ENCODE results near the gene CCDC6.

Gene CCDC6

DNA sequence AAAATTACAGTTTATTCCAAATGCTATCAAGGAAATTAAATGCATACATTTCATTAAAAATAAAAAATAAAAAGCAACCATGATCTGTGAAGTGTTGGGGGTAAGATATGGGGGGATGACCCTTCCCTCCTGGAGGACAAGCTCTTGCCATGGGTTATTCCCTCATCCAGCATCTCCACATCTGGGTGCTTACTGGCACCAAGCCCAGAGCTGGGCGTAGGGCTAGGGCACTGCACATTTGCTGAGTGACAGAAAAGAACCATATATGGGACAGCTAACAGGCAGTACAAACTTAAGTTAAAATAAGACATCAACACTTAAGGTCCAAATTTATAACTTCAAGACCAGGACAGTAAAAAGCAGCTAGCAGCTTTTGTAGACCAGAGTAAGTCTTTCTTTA is 10.2 kb downstream of the CCDC6 start:
- Histone ChIP-seq H3K27me3 (ENCODE audit: low read length) (no peaks in the 10 kb centered on the region), H3K9me3 (ENCODE audit: insufficient read depth, low read length) (no peaks in the 10 kb centered on the region), H3K9ac (ENCODE audit: low read length) (no peak overlapping the region), H3K36me3 (ENCODE audit: low read length) (no peaks in the 10 kb centered on the region), H4K20me1 (ENCODE audit: low read depth, low read length) (peaks cover 27% of the 10 kb centered on the region; the same call in 1 of the 2 replicates), H2AFZ (ENCODE audit: low read depth, low read length, severe bottlenecking) (no peak overlapping the region), H3K4me3 (ENCODE audit: insufficient read depth, low read length, poor library complexity, severe bottlenecking) (no peak overlapping the region), H3K4me2 (ENCODE audit: low read depth, low read length, poor library complexity, severe bottlenecking) (no peak overlapping the region), H3K9me2 (replicated peaks; ENCODE audit: insufficient read depth, low read length) (no peaks in the 10 kb centered on the region), H3K79me2 (ENCODE audit: insufficient read depth, low read length) (peaks cover 100% of the 10 kb centered on the region), H3K27ac (ENCODE audit: low read depth, low read length) (no peak overlapping the region), H3F3A (ENCODE audit: insufficient read depth) (no peaks in the 10 kb centered on the region)
- no peak for TF ChIP-seq EZH2phosphoT487 (conservative IDR thresholded peaks at IDR 0.05; ENCODE audit: low read length)
- TF ChIP-seq, protein P1, sequence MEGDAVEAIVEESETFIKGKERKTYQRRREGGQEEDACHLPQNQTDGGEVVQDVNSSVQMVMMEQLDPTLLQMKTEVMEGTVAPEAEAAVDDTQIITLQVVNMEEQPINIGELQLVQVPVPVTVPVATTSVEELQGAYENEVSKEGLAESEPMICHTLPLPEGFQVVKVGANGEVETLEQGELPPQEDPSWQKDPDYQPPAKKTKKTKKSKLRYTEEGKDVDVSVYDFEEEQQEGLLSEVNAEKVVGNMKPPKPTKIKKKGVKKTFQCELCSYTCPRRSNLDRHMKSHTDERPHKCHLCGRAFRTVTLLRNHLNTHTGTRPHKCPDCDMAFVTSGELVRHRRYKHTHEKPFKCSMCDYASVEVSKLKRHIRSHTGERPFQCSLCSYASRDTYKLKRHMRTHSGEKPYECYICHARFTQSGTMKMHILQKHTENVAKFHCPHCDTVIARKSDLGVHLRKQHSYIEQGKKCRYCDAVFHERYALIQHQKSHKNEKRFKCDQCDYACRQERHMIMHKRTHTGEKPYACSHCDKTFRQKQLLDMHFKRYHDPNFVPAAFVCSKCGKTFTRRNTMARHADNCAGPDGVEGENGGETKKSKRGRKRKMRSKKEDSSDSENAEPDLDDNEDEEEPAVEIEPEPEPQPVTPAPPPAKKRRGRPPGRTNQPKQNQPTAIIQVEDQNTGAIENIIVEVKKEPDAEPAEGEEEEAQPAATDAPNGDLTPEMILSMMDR (IDR thresholded peaks at IDR 0.05; ENCODE audit: insufficient read depth, low read length, poor library complexity, severe bottlenecking): no peak

DNA sequence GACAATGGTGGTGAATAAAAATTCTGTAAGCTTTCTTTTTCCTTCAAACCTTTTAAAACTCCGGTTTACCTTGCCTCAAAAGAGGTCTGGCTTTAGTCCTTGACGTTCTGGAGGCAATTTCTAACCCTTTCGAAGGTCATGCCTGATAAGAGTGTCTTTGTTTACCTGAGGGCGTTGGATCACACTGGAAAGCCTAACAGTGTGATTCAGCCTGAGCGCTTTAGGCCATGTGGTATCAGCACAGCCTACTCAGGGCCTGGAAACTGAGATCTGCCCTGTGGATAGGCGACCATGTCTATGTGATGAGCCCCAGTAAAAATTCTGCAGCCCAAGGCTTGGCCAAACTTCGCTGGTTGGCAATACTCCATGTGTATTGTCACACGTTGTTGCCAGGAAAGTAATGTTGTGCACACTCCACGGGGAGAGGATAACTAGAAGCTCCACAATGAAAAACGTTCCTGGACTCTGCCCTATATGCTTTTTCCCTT is 10.7 kb downstream of the CCDC6 start:
- H3K4me2 ChIP-seq (ENCODE audit: low read depth, low read length, poor library complexity, severe bottlenecking): no peak overlapping the region
- no peaks in the 10 kb centered on the region for H3K9me2 ChIP-seq (replicated peaks; ENCODE audit: insufficient read depth, low read length)
- H4K20me1 ChIP-seq (ENCODE audit: low read depth, low read length): peaks cover 28% of the 10 kb centered on the region; the same call in 1 of the 2 replicates
- no peaks in the 10 kb centered on the region for H3F3A ChIP-seq (ENCODE audit: insufficient read depth)
- H3K27me3 ChIP-seq (ENCODE audit: low read length): no peaks in the 10 kb centered on the region
- H3K79me2 ChIP-seq (ENCODE audit: insufficient read depth, low read length): peaks cover 100% of the 10 kb centered on the region
- no peak for TF ChIP-seq EZH2phosphoT487 (conservative IDR thresholded peaks at IDR 0.05; ENCODE audit: low read length)
- TF ChIP-seq, protein P1 (IDR thresholded peaks at IDR 0.05; ENCODE audit: insufficient read depth, low read length, poor library complexity, severe bottlenecking): no peak
- no peak overlapping the region for H3K9ac ChIP-seq (ENCODE audit: low read length)
- H3K36me3 ChIP-seq (ENCODE audit: low read length): no peaks in the 10 kb centered on the region
- no peak overlapping the region for H3K27ac ChIP-seq (ENCODE audit: low read depth, low read length)
- no peak overlapping the region for H2AFZ ChIP-seq (ENCODE audit: low read depth, low read length, severe bottlenecking)
- H3K4me3 ChIP-seq (ENCODE audit: insufficient read depth, low read length, poor library complexity, severe bottlenecking): no peak overlapping the region
- H3K9me3 ChIP-seq (ENCODE audit: insufficient read depth, low read length): no peaks in the 10 kb centered on the region

DNA sequence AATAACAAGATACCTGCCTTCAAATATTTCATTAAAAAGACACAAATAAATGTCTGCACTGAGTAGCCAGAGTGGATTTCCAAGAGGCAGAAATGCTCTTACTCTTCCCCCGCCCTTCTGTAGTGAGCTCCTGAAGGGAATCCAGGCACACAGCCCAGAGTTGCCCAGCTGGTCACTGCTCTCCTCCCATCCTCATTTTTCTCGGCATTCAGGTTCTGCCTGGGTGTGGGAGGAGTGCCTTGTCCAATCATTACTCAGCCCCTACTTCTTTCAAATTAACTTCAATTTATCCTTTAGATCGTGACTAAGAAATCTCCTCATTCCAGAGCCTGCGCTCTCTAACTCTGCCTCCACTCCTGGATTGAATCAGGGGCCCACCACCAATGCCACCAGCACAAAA is 12.2 kb downstream of the CCDC6 start:
- peaks cover 95% of the 10 kb centered on the region for H3K79me2 ChIP-seq (ENCODE audit: insufficient read depth, low read length)
- H3K36me3 ChIP-seq (ENCODE audit: low read length): no peaks in the 10 kb centered on the region
- H3K9me3 ChIP-seq (ENCODE audit: insufficient read depth, low read length): no peaks in the 10 kb centered on the region
- H3K27me3 ChIP-seq (ENCODE audit: low read length): no peaks in the 10 kb centered on the region
- no peak overlapping the region for H3K27ac ChIP-seq (ENCODE audit: low read depth, low read length)
- H3K9me2 ChIP-seq (replicated peaks; ENCODE audit: insufficient read depth, low read length): no peaks in the 10 kb centered on the region
- no peak overlapping the region for H2AFZ ChIP-seq (ENCODE audit: low read depth, low read length, severe bottlenecking)
- peaks cover 28% of the 10 kb centered on the region; the same call in 1 of the 2 replicates for H4K20me1 ChIP-seq (ENCODE audit: low read depth, low read length)
- no peak overlapping the region for H3K4me3 ChIP-seq (ENCODE audit: insufficient read depth, low read length, poor library complexity, severe bottlenecking)
- no peak overlapping the region for H3K9ac ChIP-seq (ENCODE audit: low read length)
- H3K4me2 ChIP-seq (ENCODE audit: low read depth, low read length, poor library complexity, severe bottlenecking): no peak overlapping the region
- no peaks in the 10 kb centered on the region for H3F3A ChIP-seq (ENCODE audit: insufficient read depth)
- TF ChIP-seq, protein P1 (IDR thresholded peaks at IDR 0.05; ENCODE audit: insufficient read depth, low read length, poor library complexity, severe bottlenecking): no peak
- no peak for TF ChIP-seq EZH2phosphoT487 (conservative IDR thresholded peaks at IDR 0.05; ENCODE audit: low read length)
